Measurements from ENCODE around the gene LYRM1.

The LYRM1 gene

DNA sequence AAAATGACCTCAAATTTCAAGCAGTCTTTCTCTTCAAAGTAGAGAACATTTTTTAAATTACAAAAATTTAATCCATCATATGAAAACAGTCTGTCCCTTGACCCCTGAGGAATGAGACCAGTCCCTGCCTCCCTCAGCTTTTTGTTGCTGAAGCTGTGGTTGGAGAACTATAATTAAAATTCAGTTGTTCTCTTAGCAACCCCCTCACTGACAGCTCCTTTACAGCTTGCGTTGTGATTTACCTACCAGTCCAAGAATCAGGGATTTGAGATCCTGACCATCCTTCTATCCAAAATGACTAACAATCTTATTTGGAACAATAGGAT is 29.8 kb downstream of the LYRM1 start:
- DNase-seq (ENCODE audit: low spot score) = no peak
- Histone ChIP-seq H3K4me3 (no peak overlapping the region), H3K27ac (peak overlapping the region; percentile 62 to 84)
- TF ChIP-seq, protein P1, sequence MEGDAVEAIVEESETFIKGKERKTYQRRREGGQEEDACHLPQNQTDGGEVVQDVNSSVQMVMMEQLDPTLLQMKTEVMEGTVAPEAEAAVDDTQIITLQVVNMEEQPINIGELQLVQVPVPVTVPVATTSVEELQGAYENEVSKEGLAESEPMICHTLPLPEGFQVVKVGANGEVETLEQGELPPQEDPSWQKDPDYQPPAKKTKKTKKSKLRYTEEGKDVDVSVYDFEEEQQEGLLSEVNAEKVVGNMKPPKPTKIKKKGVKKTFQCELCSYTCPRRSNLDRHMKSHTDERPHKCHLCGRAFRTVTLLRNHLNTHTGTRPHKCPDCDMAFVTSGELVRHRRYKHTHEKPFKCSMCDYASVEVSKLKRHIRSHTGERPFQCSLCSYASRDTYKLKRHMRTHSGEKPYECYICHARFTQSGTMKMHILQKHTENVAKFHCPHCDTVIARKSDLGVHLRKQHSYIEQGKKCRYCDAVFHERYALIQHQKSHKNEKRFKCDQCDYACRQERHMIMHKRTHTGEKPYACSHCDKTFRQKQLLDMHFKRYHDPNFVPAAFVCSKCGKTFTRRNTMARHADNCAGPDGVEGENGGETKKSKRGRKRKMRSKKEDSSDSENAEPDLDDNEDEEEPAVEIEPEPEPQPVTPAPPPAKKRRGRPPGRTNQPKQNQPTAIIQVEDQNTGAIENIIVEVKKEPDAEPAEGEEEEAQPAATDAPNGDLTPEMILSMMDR (IDR thresholded peaks at IDR 0.05) = no peak

DNA sequence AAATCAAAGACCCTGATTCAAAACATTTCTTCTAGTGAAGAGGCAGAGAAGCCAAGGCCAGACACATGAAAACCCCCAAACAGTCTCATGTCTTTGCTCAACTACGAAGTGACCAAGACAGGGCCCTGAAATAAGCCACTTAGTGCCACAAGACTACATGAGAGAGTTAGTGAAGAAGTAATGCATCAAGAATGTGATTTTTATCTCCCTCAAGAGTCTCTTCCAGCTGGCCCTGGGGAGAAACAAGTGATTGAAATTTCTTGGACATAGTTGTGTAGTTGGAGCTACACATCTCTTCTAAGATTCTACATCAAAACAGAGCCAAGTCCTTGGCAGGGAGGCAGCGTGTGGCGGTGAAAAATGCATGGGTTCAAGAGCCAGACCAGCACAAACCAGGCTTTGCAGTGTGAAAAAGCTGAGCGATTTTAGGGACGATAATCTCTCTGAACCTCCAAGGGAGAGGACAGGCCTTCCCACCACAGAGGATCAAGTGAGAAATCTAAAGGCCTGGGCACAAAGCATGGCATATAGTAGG is 30.6 kb downstream of the LYRM1 start:
- peak overlapping the region; percentile 62 to 84 for H3K27ac ChIP-seq
- DNase-seq (ENCODE audit: low spot score) = no peak
- H3K4me3 ChIP-seq = no peak overlapping the region
- TF ChIP-seq, protein P1 (IDR thresholded peaks at IDR 0.05) = no peak

DNA sequence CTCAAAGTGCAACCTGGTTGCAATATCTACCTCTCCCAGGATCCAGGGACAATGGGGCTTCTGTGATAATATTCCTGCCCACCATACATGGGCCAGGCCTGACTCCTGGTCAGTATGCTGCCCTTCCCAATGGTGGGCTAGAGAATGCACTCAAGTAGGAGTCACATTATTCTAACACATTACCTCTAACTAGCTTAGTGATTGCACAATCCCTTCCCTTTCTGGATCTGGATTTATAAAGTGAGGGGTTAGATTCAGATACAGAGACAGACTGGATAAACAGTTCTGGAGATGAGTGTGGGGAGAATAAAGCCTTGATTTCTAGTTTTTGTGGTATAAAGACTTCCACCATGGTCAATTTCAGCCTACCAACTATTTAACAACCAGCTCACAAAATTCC is 33.0 kb downstream of the LYRM1 start:
- H3K27ac ChIP-seq = no peak overlapping the region
- DNase-seq (ENCODE audit: low spot score) = no peak
- no peak overlapping the region for H3K4me3 ChIP-seq
- TF ChIP-seq, protein P1 (IDR thresholded peaks at IDR 0.05) = no peak

DNA sequence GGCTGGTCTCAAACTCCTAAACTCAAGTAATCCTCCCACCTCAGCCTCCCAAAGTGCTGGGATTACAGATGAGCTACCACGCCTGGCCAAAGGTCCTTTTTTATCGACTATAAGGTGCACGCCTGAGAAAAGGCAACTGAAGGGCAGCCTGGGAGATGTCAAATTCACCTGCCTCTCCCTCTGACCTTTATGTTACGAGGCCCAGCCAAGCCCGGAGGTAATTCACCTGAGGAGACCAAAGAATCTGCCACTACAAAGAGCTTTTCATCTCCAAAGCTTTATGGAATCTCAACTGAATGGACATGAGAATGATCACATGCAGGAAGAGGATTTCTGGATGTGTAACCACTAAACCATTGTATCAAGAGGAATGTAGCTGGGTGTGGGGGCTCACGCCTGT is 37.2 kb downstream of the LYRM1 start:
- TF ChIP-seq, protein P1 (IDR thresholded peaks at IDR 0.05) = no peak
- Histone ChIP-seq H3K4me3 (no peak overlapping the region), H3K27ac (no peak overlapping the region)
- DNase-seq (ENCODE audit: low spot score) = no peak

DNA sequence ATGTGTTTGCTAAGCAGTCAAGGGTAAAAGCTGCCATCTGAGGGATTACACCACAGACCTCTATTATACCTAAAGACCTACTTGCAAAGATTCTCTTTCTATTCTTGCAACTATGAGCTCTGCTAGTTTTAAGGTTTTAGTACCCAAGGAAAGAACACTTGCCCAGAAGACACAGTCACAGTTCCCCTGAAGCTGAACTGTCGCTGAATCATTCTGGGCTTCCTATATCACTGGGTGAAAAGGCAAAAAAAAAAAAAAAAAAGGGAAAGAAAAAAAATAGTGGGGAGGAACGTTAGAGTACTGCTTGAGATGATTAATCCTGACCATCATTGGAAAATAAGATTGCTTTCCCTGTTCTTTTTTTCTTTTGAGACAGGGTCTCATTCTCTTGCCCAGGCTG is 37.9 kb downstream of the LYRM1 start:
- DNase-seq (ENCODE audit: low spot score) = no peak
- Histone ChIP-seq H3K4me3 (no peak overlapping the region), H3K27ac (no peak overlapping the region)
- TF ChIP-seq, protein P1 (IDR thresholded peaks at IDR 0.05) = no peak

DNA sequence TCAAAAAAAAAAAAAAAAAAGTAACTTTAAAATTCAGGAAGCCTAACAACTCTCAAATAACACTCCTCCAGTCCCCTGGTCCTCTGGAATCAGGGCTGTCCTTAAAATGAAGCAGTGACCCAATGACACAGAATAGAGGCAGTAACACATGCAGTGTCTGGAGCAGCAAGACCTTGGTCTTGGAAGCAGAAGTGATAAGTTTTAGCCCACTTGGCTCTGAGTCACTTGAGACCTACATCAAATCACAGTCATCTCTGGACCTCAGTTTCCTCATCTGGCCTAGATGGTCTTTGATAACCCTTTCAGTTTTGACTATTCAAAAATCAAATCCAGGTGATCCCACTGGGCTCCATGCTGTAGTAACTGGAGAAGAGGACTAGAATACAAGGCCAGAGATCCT is 39.0 kb downstream of the LYRM1 start:
- H3K27ac ChIP-seq = no peak overlapping the region
- no peak overlapping the region for H3K4me3 ChIP-seq
- no peak for DNase-seq (ENCODE audit: low spot score)
- TF ChIP-seq, protein P1 (IDR thresholded peaks at IDR 0.05) = no peak

DNA sequence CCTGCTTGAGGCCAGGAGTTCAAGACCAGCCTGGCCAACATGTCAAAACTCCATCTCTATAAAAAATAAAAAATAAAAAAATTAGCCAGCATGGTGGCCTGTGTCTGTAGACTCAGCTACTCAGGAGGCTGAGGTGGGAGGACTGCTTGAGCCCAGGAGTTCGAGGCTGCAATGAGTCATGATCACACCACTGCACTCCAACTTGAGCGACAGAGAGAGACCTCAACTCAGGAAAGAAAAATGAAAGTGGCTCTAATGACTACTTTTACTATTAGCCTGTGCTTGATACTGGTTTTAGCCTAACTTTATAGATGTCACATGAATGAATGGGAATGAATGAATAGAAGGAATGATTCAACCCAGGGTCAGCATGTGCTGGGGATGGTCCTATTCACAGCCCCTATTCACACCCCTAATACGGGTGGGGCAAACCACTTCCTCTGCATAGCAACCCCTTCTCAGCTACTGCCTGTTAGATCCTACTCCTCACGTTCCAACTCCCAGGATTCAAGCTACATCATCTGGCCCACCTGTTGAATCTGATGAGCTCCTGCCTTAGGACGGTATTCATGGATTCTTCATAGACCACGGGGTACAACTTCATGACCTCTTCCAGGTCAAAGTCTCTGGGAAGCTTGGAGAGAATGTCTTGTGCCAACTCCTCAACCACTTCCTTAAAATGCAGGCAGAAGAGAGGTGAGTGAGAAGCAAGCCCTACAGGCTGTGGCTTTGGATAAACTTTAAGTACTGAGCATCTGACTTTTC is 40.5 kb downstream of the LYRM1 start:
- no peak for DNase-seq (ENCODE audit: low spot score)
- TF ChIP-seq, protein P1 (IDR thresholded peaks at IDR 0.05) = no peak
- Histone ChIP-seq H3K27ac (no peak overlapping the region), H3K4me3 (no peak overlapping the region)

Data from coronary artery (tissue), 2 donors.